Breast epithelium (tissue), 4 donors: ENCODE data around the gene YTHDF2. TPM values are rescaled to one million over a fixed set of nuclear protein-coding genes. Genes with fewer than 3 reads are reported as not detected.
A peak's percentile ranks its signal among the peaks of the same experiment; 100 is the strongest.

Source experiments
- DNase-seq, 2 donors: peaks; one replicate each; pipeline ENCODE4 v3.0.0-alpha.2; 2019; ENCODE audit warnings: low spot score in 2 of 2
- H3K27ac ChIP-seq, 2 donors: fragments of 200-600 bp; sonication (generic) in 1 of 2; one replicate each; pipeline ENCODE4 v1.5.1; 2016 to 2019; ENCODE audit warnings: mild to moderate bottlenecking in 1 of 2
- H3K27me3 ChIP-seq, 2 donors: fragments of 200-600 bp; sonication (generic) in 1 of 2; one replicate each; pipeline versions ENCODE4 v1.5.1 to v1.6.0; 2017 to 2019; ENCODE audit warnings: control low read depth in 1 of 2, mild to moderate bottlenecking in 1 of 2
- H3K36me3 ChIP-seq: fragments of 200-600 bp; one replicate; pipeline ENCODE4 v1.5.1; 2019
- H3K4me1 ChIP-seq, 2 donors: fragments of 200-600 bp; sonication (generic); one replicate each; pipeline ENCODE4 v1.5.1; 2016 to 2019; ENCODE audit warnings: control low read depth in 1 of 2
- H3K4me3 ChIP-seq, 3 donors: fragments of 200-600 bp; sonication (generic); 1 replicate in 2 of 3; 2 replicates in 1 of 3; pipeline ENCODE4 v1.5.1; 2016 to 2019; ENCODE audit warnings: mild to moderate bottlenecking in 3 of 3, moderate library complexity in 2 of 3
- H3K9me3 ChIP-seq, 2 donors: fragments of 200-600 bp; sonication (generic) in 1 of 2; one replicate each; pipeline ENCODE4 v1.5.1; 2016 to 2019; ENCODE audit warnings: control low read depth in 1 of 2
- POLR2A ChIP-seq: fragments of 450-650 bp; IDR thresholded peaks from one replicate; pipeline ENCODE4 v1.6.1; 2016; ENCODE audit warnings: antibody characterized with exemption, mild to moderate bottlenecking, moderate library complexity
- POLR2AphosphoS5 ChIP-seq, 3 donors: sonication (generic); formaldehyde crosslinking; IDR thresholded peaks; one replicate each; pipeline ENCODE4 v1.6.1; 2017; ENCODE audit warnings: antibody characterized with exemption in 3 of 3
- intact Hi-C: fragments of 100-400 bp; cut with DNase I; formaldehyde crosslinking; loops from one replicate; pipeline ENCODE4 v1.15.1; 2023; ENCODE audit warnings: low total_unique reads
- total RNA-seq, 3 donors: library from RNA; depleted of rRNA; stranded (reverse); fragments of >200 nt; gene quantifications; one replicate each; pipeline ENCODE4 v1.1.0, GENCODE V29; 2016
- TF ChIP-seq, protein P1 (sequence below), 3 donors: fragments of 450-650 bp; IDR thresholded peaks; one replicate each; pipeline ENCODE4 v1.5.1; 2016 to 2017; ENCODE audit warnings: antibody characterized with exemption in 3 of 3, mild to moderate bottlenecking in 3 of 3, moderate library complexity in 3 of 3

YTHDF2 gene
- total RNA-seq, 3 donors from 2014 or later, result 43.5 to 74.1 (median 66.5) TPM

DNA sequence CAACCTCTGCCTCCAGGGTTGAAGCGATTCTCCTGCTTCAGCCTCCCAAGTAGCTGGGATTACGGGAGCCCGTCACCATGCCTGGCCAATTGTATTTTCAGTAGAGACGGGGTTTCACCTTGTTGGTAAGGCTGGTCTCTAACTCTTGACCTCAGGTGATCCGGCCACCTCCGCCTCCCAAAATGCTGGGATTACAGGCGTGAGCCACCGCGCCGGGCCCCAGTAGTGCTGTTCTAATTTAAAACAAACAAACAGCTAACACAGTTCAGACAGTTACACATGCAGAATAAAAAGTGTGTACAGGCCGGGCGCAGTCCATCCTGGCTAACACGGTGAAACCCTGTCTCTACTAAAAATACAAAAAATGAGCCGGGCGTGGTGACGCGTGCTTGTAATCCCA is 39.6 kb downstream of the YTHDF2 start:
- intact Hi-C loops, result loop anchor here (10.0 kb wide), 1 partner anchor 428 kb away; no protein-coding TSS in a partner anchor
- Histone ChIP-seq H3K27ac (peak overlapping the region in 1 of 2 donors; percentile 86), H3K27me3 (no peaks in the 10 kb centered on the region)

GRCh38 chr1:28778021-28778420 is 41.3 kb downstream of the YTHDF2 start:
- H3K27ac ChIP-seq, result no peak overlapping the region
- no peaks in the 10 kb centered on the region for H3K27me3 ChIP-seq
- H3K36me3 ChIP-seq, result no peaks in the 10 kb centered on the region
- DNase-seq, result no peak
- H3K4me1 ChIP-seq, result no peaks in the 10 kb centered on the region
- H3K9me3 ChIP-seq, result no peaks in the 10 kb centered on the region
- intact Hi-C loops, result loop anchor here (10.0 kb wide), 1 partner anchor 427 kb away; no protein-coding TSS in a partner anchor
- TF ChIP-seq POLR2AphosphoS5 (IDR thresholded peaks at IDR 0.05), result no peak
- TF ChIP-seq POLR2A, result no peak
- TF ChIP-seq, protein P1, sequence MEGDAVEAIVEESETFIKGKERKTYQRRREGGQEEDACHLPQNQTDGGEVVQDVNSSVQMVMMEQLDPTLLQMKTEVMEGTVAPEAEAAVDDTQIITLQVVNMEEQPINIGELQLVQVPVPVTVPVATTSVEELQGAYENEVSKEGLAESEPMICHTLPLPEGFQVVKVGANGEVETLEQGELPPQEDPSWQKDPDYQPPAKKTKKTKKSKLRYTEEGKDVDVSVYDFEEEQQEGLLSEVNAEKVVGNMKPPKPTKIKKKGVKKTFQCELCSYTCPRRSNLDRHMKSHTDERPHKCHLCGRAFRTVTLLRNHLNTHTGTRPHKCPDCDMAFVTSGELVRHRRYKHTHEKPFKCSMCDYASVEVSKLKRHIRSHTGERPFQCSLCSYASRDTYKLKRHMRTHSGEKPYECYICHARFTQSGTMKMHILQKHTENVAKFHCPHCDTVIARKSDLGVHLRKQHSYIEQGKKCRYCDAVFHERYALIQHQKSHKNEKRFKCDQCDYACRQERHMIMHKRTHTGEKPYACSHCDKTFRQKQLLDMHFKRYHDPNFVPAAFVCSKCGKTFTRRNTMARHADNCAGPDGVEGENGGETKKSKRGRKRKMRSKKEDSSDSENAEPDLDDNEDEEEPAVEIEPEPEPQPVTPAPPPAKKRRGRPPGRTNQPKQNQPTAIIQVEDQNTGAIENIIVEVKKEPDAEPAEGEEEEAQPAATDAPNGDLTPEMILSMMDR (IDR thresholded peaks at IDR 0.05), result no peak
- H3K4me3 ChIP-seq, result no peak overlapping the region

More for the DNA sequence above, 39.6 kb downstream of the YTHDF2 start:
- no peaks in the 10 kb centered on the region for H3K9me3 ChIP-seq
- H3K4me1 ChIP-seq, result no peaks in the 10 kb centered on the region
- H3K36me3 ChIP-seq, result no peaks in the 10 kb centered on the region
- TF ChIP-seq POLR2A (no peak), POLR2AphosphoS5 (IDR thresholded peaks at IDR 0.05) (no peak)
- TF ChIP-seq, protein P1 (IDR thresholded peaks at IDR 0.05), result no peak
- peak overlapping the region in 1 of 3 donors; percentile 57 for H3K4me3 ChIP-seq
- peak in 1 of 2 donors; percentile 34 for DNase-seq

DNA sequence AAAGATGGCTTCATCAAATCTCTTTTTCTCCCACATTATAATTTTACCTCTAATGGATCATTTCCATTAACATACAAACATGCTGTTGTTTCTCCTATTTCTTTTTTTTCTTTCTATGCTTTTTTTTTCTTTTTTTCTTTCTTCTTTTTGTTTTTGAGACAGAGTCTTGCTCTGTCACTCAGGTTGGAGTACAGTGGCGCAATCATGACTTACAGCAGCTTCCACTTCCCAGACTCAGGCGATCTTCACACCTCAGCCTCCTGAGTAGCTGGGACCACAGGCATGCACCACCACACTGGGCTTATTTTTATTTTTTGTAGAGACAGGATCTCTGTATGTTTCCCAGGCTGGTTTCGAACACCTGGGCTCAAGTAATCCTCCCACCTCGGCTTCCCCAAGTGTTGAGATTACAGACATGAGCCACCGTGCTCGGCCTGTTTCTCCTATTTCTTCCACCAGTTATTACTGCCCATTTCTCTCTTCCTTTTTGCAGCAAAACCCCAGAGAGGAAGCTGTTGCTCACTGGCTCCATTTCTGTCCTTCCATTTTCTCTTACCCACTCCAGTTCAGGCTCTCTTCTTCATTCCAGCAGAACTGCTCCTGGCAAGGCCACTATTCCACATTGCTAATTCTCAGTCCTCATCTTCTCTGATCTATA is 43.1 kb downstream of the YTHDF2 start:
- TF ChIP-seq POLR2AphosphoS5 (IDR thresholded peaks at IDR 0.05), result no peak
- TF ChIP-seq, protein P1 (IDR thresholded peaks at IDR 0.05), result no peak
- TF ChIP-seq POLR2A, result no peak
- no peaks in the 10 kb centered on the region for H3K27me3 ChIP-seq
- no peaks in the 10 kb centered on the region for H3K36me3 ChIP-seq
- no peak overlapping the region for H3K4me3 ChIP-seq
- no peak overlapping the region for H3K27ac ChIP-seq
- intact Hi-C loops, result loop anchor here (10.0 kb wide), 1 partner anchor 425 kb away; no protein-coding TSS in a partner anchor
- no peaks in the 10 kb centered on the region for H3K4me1 ChIP-seq
- no peak for DNase-seq
- no peaks in the 10 kb centered on the region for H3K9me3 ChIP-seq

GRCh38 chr1:28781305-28781704 is 44.6 kb downstream of the YTHDF2 start:
- no peaks in the 10 kb centered on the region for H3K36me3 ChIP-seq
- no peak for TF ChIP-seq POLR2A
- TF ChIP-seq, protein P1 (IDR thresholded peaks at IDR 0.05), result no peak
- no peak for TF ChIP-seq POLR2AphosphoS5 (IDR thresholded peaks at IDR 0.05)

GRCh38 chr1:28782011-28782410 is 45.3 kb downstream of the YTHDF2 start:
- Histone ChIP-seq H3K27ac (no peak overlapping the region), H3K9me3 (no peaks in the 10 kb centered on the region), H3K4me3 (no peak overlapping the region)

More at GRCh38 chr1:28781305-28781704, 44.6 kb downstream of the YTHDF2 start:
- H3K9me3 ChIP-seq, result no peaks in the 10 kb centered on the region
- no peak overlapping the region for H3K4me3 ChIP-seq
- no peak overlapping the region for H3K27ac ChIP-seq
- H3K27me3 ChIP-seq, result no peaks in the 10 kb centered on the region
- no peaks in the 10 kb centered on the region for H3K4me1 ChIP-seq
- intact Hi-C loops, result no loop called here
- no peak for DNase-seq

More at GRCh38 chr1:28782011-28782410, 45.3 kb downstream of the YTHDF2 start:
- DNase-seq, result no peak
- no peaks in the 10 kb centered on the region for H3K27me3 ChIP-seq
- intact Hi-C loops, result no loop called here
- TF ChIP-seq POLR2A, result no peak
- TF ChIP-seq POLR2AphosphoS5 (IDR thresholded peaks at IDR 0.05), result no peak
- TF ChIP-seq, protein P1 (IDR thresholded peaks at IDR 0.05), result no peak
- no peaks in the 10 kb centered on the region for H3K4me1 ChIP-seq
- H3K36me3 ChIP-seq, result no peaks in the 10 kb centered on the region
